ENCODE results near the gene ITPRIPL1.
A peak's percentile ranks its signal among the peaks of the same experiment; 100 is the strongest.

ITPRIPL1 gene

DNA sequence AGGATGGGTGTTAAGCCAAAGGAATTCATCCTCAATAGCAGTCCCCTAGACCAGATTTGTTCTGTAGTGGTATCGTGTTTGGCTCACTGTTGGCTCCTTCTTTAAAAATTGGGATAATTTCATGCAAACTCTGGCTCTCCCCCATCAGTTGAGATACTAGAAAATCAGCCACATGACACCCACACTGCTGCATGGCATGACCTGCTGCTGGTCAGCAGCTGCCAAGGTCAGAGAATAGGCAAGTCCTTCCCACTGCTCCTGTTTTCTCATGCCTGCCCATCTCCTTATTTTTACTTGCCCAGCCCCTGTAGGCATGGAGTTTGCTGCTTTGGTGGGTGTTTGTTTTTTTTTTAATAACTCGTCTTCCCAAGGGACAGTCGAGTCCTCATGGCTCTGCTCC is 18.7 kb upstream of the ITPRIPL1 start:
- no peaks in the 10 kb centered on the region for H3K9me3 ChIP-seq (ENCODE audit: low read length)
- H3K9ac ChIP-seq (ENCODE audit: low read length) = peak overlapping the region; percentile 99
- peaks cover 13% of the 10 kb centered on the region for H3K79me2 ChIP-seq (ENCODE audit: insufficient read depth, low read length)
- no peaks in the 10 kb centered on the region for H4K20me1 ChIP-seq (ENCODE audit: insufficient read depth, low read length)
- H3K27ac ChIP-seq (ENCODE audit: low read depth, low read length, poor library complexity, severe bottlenecking) = peak overlapping the region; percentile 78
- peaks cover 26% of the 10 kb centered on the region for H3K4me1 ChIP-seq (ENCODE audit: insufficient read depth, low read length, severe bottlenecking)
- H3K36me3 ChIP-seq (ENCODE audit: insufficient read depth, low read length) = peaks cover 32% of the 10 kb centered on the region
- no peaks in the 10 kb centered on the region for H3K27me3 ChIP-seq (ENCODE audit: insufficient read depth, low read length)
- no peaks in the 10 kb centered on the region for H3F3A ChIP-seq (ENCODE audit: insufficient read depth, low read length)
- no peaks in the 10 kb centered on the region for H3K9me2 ChIP-seq (ENCODE audit: low read depth, low read length)
- peak overlapping the region; percentile 96 for H3K4me2 ChIP-seq (ENCODE audit: low read length)
- H2AFZ ChIP-seq (ENCODE audit: low read length) = no peak overlapping the region
- peak overlapping the region; percentile 94 for H3K4me3 ChIP-seq (ENCODE audit: low read depth, low read length, poor library complexity, severe bottlenecking)
- TF ChIP-seq, protein P1, sequence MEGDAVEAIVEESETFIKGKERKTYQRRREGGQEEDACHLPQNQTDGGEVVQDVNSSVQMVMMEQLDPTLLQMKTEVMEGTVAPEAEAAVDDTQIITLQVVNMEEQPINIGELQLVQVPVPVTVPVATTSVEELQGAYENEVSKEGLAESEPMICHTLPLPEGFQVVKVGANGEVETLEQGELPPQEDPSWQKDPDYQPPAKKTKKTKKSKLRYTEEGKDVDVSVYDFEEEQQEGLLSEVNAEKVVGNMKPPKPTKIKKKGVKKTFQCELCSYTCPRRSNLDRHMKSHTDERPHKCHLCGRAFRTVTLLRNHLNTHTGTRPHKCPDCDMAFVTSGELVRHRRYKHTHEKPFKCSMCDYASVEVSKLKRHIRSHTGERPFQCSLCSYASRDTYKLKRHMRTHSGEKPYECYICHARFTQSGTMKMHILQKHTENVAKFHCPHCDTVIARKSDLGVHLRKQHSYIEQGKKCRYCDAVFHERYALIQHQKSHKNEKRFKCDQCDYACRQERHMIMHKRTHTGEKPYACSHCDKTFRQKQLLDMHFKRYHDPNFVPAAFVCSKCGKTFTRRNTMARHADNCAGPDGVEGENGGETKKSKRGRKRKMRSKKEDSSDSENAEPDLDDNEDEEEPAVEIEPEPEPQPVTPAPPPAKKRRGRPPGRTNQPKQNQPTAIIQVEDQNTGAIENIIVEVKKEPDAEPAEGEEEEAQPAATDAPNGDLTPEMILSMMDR (IDR thresholded peaks at IDR 0.05; ENCODE audit: low read length) = no peak
- TF ChIP-seq EZH2 (IDR thresholded peaks at IDR 0.05; ENCODE audit: borderline replicate concordance, low read length) = no peak

DNA sequence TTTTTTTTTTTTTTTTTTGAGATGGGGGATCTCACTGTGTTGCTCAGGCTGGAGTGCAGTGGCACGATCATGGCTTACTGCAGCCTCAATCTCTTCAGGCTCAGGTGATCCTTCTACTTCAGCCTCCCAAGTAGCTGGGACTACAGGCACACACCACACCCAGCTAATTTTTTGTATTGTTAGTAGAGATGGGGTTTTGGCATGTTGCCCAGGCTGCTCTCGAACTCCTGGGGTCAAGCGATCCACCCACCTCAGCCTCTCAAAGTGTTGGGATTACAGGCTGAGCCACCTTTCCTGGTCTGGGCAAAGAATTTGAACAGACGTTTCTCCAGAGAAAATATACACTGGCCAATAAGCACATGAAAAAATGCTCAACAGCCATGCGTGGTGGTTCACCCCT is 16.9 kb upstream of the ITPRIPL1 start:
- no peak overlapping the region for H2AFZ ChIP-seq (ENCODE audit: low read length)
- no peak overlapping the region for H3K9ac ChIP-seq (ENCODE audit: low read length)
- no peak for TF ChIP-seq EZH2 (IDR thresholded peaks at IDR 0.05; ENCODE audit: borderline replicate concordance, low read length)
- TF ChIP-seq, protein P1 (IDR thresholded peaks at IDR 0.05; ENCODE audit: low read length) = no peak
- H3K27me3 ChIP-seq (ENCODE audit: insufficient read depth, low read length) = no peaks in the 10 kb centered on the region
- no peaks in the 10 kb centered on the region for H3F3A ChIP-seq (ENCODE audit: insufficient read depth, low read length)
- no peak overlapping the region for H3K27ac ChIP-seq (ENCODE audit: low read depth, low read length, poor library complexity, severe bottlenecking)
- H3K9me3 ChIP-seq (ENCODE audit: low read length) = no peaks in the 10 kb centered on the region
- H3K36me3 ChIP-seq (ENCODE audit: insufficient read depth, low read length) = peaks cover 13% of the 10 kb centered on the region; the same call in 1 of the 2 replicates
- no peak overlapping the region for H3K4me3 ChIP-seq (ENCODE audit: low read depth, low read length, poor library complexity, severe bottlenecking)
- H3K4me2 ChIP-seq (ENCODE audit: low read length) = no peak overlapping the region
- peaks cover 26% of the 10 kb centered on the region for H3K4me1 ChIP-seq (ENCODE audit: insufficient read depth, low read length, severe bottlenecking)
- no peaks in the 10 kb centered on the region for H3K9me2 ChIP-seq (ENCODE audit: low read depth, low read length)
- peaks cover 13% of the 10 kb centered on the region for H3K79me2 ChIP-seq (ENCODE audit: insufficient read depth, low read length)
- no peaks in the 10 kb centered on the region for H4K20me1 ChIP-seq (ENCODE audit: insufficient read depth, low read length)

DNA sequence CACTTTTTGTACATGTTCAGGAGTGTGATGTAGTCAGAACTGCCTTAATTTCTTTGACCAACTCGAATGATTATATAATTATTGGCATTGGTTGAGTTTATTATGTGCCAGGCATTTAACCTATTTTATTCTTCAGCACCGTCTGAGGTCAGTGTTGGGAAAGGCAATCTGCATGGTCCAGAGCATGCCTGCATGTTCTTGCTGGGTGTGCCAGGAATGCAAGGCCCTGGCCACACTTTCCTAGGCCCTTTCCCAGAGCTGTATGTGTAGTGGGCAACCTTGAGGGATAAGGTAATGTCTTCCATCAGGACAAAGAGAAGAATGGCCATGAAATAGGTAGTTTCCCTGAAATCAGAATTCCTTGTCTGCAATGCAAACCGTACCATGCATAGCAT is 10.1 kb upstream of the ITPRIPL1 start:
- H3F3A ChIP-seq (ENCODE audit: insufficient read depth, low read length) = no peaks in the 10 kb centered on the region

More for the DNA sequence above, 10.1 kb upstream of the ITPRIPL1 start:
- no peaks in the 10 kb centered on the region for H4K20me1 ChIP-seq (ENCODE audit: insufficient read depth, low read length)
- no peaks in the 10 kb centered on the region for H3K27me3 ChIP-seq (ENCODE audit: insufficient read depth, low read length)
- H3K79me2 ChIP-seq (ENCODE audit: insufficient read depth, low read length) = no peaks in the 10 kb centered on the region
- H3K9me3 ChIP-seq (ENCODE audit: low read length) = no peaks in the 10 kb centered on the region
- H3K4me3 ChIP-seq (ENCODE audit: low read depth, low read length, poor library complexity, severe bottlenecking) = no peak overlapping the region
- H3K9ac ChIP-seq (ENCODE audit: low read length) = no peak overlapping the region
- no peak overlapping the region for H2AFZ ChIP-seq (ENCODE audit: low read length)
- H3K4me2 ChIP-seq (ENCODE audit: low read length) = no peak overlapping the region
- no peak overlapping the region for H3K27ac ChIP-seq (ENCODE audit: low read depth, low read length, poor library complexity, severe bottlenecking)
- TF ChIP-seq, protein P1 (IDR thresholded peaks at IDR 0.05; ENCODE audit: low read length) = no peak
- TF ChIP-seq EZH2 (IDR thresholded peaks at IDR 0.05; ENCODE audit: borderline replicate concordance, low read length) = no peak
- H3K36me3 ChIP-seq (ENCODE audit: insufficient read depth, low read length) = no peaks in the 10 kb centered on the region
- H3K9me2 ChIP-seq (ENCODE audit: low read depth, low read length) = no peaks in the 10 kb centered on the region
- peaks cover 20% of the 10 kb centered on the region for H3K4me1 ChIP-seq (ENCODE audit: insufficient read depth, low read length, severe bottlenecking)
